GM12878 (cell line): ENCODE data around the gene SCTR. TPM values are rescaled to one million over a fixed set of nuclear protein-coding genes. Genes with fewer than 3 reads are reported as not detected.

Experiments
- ATAC-seq: fragments of 200-7000 bp; cut with Tn5 transposase; 3 replicates; pipeline ENCODE4 v1.9.1; 2020; ENCODE audit warnings: mild to moderate bottlenecking, moderate library complexity
- BruUV-seq: library from RNA; stranded (reverse); fragments of 400-500 nt; replicated peaks from 2 replicates; lab custom pipeline; 2021; lab: Mats Ljungman, UMichigan
- CTCF ChIA-PET: fragments of 300-600 bp; sonication (Branson Sonifier 250); formaldehyde crosslinking; extraction: SDS; loops from one replicate; lab custom pipeline; 2021; ENCODE audit warnings: inconsistent platforms; lab: Yijun Ruan, JAX
- POLR2A ChIA-PET: fragments of 350-600 bp; formaldehyde crosslinking; extraction: SDS; loops from one replicate; lab custom pipeline; 2021; ENCODE audit warnings: inconsistent platforms; lab: Charles Lee
- RAD21 ChIA-PET: fragments of 300-600 bp; sonication (Branson Sonifier 250); formaldehyde crosslinking; loops from one replicate; lab custom pipeline; 2023; ENCODE audit warnings: antibody characterized with exemption; ENCODE audit not compliant: unreplicated experiment; lab: Charles Lee
- SMC1A ChIA-PET: fragments of 300-600 bp; sonication (Branson Sonifier 250); formaldehyde crosslinking; loops from one replicate; lab custom pipeline; 2023; ENCODE audit not compliant: unreplicated experiment, uncharacterized antibody; lab: Charles Lee
- DNase-seq: peaks from one replicate; pipeline ENCODE4 v3.0.0-alpha.2; 2011; ENCODE audit warnings: low read depth, low spot score
- FAIRE-seq: peaks from 3 replicates; lab custom pipeline; 2011; peaks lifted over from hg19 to GRCh38; lab: Jason Lieb, UNC
- H2AFZ ChIP-seq: 2 replicates; pipeline ENCODE4 v1.6.0; 2011; ENCODE audit warnings: low read depth, low read length, control low read depth; ENCODE audit not compliant: control insufficient read depth
- H3K27ac ChIP-seq: 2 replicates; pipeline ENCODE4 v1.5.1; 2011; ENCODE audit warnings: control low read depth; ENCODE audit not compliant: control insufficient read depth, insufficient read depth
- H3K27me3 ChIP-seq, 2 experiments: replicated peaks in 1 of 2; 2 replicates each; pipeline versions ENCODE4 v1.6.0 to v1.6.1; 2011; ENCODE audit warnings: low read length in 1 of 2; ENCODE audit not compliant: control insufficient read depth in 2 of 2, insufficient read depth in 2 of 2
- H3K36me3 ChIP-seq, 2 experiments: 2 replicates each; pipeline ENCODE4 v1.5.1; 2011; ENCODE audit warnings: low read length in 1 of 2; ENCODE audit not compliant: control insufficient read depth in 2 of 2, insufficient read depth in 2 of 2
- H3K4me1 ChIP-seq: 2 replicates; pipeline ENCODE4 v1.6.1; 2011; ENCODE audit warnings: mild to moderate bottlenecking, low read length, moderate library complexity, mixed read lengths; ENCODE audit not compliant: control insufficient read depth, insufficient read depth
- H3K4me2 ChIP-seq: 2 replicates; pipeline ENCODE4 v1.6.0; 2011; ENCODE audit warnings: control low read depth; ENCODE audit not compliant: control insufficient read depth, insufficient read depth
- H3K4me3 ChIP-seq: fragments of 200-600 bp; sonication (generic); 2 replicates; pipeline ENCODE4 v1.5.1; 2016
- H3K79me2 ChIP-seq: 2 replicates; pipeline ENCODE4 v1.6.0; 2011; ENCODE audit warnings: low read length; ENCODE audit not compliant: control insufficient read depth, insufficient read depth
- H3K9ac ChIP-seq: 2 replicates; pipeline ENCODE4 v1.8.0; 2011; ENCODE audit warnings: low read length, control low read depth, mixed read lengths; ENCODE audit not compliant: control insufficient read depth, insufficient read depth
- H3K9me3 ChIP-seq: replicated peaks from 3 replicates; pipeline ENCODE4 v1.5.1; 2011; ENCODE audit warnings: mild to moderate bottlenecking, low read length; ENCODE audit not compliant: control insufficient read depth, insufficient read depth
- H4K20me1 ChIP-seq: 2 replicates; pipeline ENCODE4 v1.6.0; 2011; ENCODE audit not compliant: control insufficient read depth, insufficient read depth
- CREB1 ChIP-seq: IDR thresholded peaks from 2 replicates; pipeline ENCODE4 v1.6.1; 2012; ENCODE audit warnings: low read depth, mild to moderate bottlenecking, inconsistent platforms
- DPF2 ChIP-seq: fragments of 450-650 bp; IDR thresholded peaks from 2 replicates; pipeline ENCODE4 v1.6.1; 2017; ENCODE audit warnings: mild to moderate bottlenecking
- E2F4 ChIP-seq: IDR thresholded peaks from 2 replicates; pipeline ENCODE4 v1.6.1; 2012; ENCODE audit warnings: low read depth, low read length, improper control_type of control experiment
- EGR1 ChIP-seq, 2 experiments: IDR thresholded peaks; 1 replicate in 1 of 2; 2 replicates in 1 of 2; pipeline ENCODE4 v1.6.1; 2011 to 2012; ENCODE audit warnings: low read depth in 2 of 2, low read length in 2 of 2, borderline replicate concordance in 1 of 2, mild to moderate bottlenecking in 1 of 2, moderate library complexity in 1 of 2
- ESRRA ChIP-seq: IDR thresholded peaks from 2 replicates; pipeline ENCODE4 v1.6.1; 2012; ENCODE audit warnings: mild to moderate bottlenecking, low read length, improper control_type of control experiment
- JUND ChIP-seq: IDR thresholded peaks from 2 replicates; pipeline ENCODE4 v1.6.1; 2012; ENCODE audit warnings: low read depth, mild to moderate bottlenecking, low read length, improper control_type of control experiment, moderate library complexity
- KDM1A ChIP-seq: fragments of 200-600 bp; sonication (generic); IDR thresholded peaks from 2 replicates; pipeline ENCODE4 v1.6.1; 2016; ENCODE audit warnings: borderline replicate concordance
- MTA3 ChIP-seq: IDR thresholded peaks from 2 replicates; pipeline ENCODE4 v1.6.1; 2012; ENCODE audit warnings: low read length, inconsistent platforms, borderline replicate concordance
- PAX8 ChIP-seq: fragments of 450-650 bp; IDR thresholded peaks from 2 replicates; pipeline ENCODE4 v1.6.1; 2017; ENCODE audit warnings: mild to moderate bottlenecking, moderate library complexity
- SREBF2 ChIP-seq: IDR thresholded peaks from 2 replicates; pipeline ENCODE4 v1.6.1; 2012; ENCODE audit warnings: mild to moderate bottlenecking, low read length
- SRF ChIP-seq, 2 experiments: IDR thresholded peaks; 2 replicates each; pipeline ENCODE4 v1.6.1; 2011; ENCODE audit warnings: low read depth in 2 of 2, low read length in 2 of 2, mild to moderate bottlenecking in 1 of 2, moderate library complexity in 1 of 2
- TCF12 ChIP-seq: IDR thresholded peaks from 2 replicates; pipeline ENCODE4 v1.6.1; 2011; ENCODE audit warnings: low read depth, mild to moderate bottlenecking, low read length
- ZBED1 ChIP-seq: IDR thresholded peaks from 2 replicates; pipeline ENCODE4 v1.6.1; 2016; ENCODE audit warnings: borderline replicate concordance
- ZNF217 ChIP-seq: fragments of 450-650 bp; IDR thresholded peaks from 2 replicates; pipeline ENCODE4 v1.6.1; 2017; ENCODE audit warnings: antibody characterized with exemption, mild to moderate bottlenecking
- WGBS: methylation state at CpG from one replicate; pipeline ENCODE4 v1.1.6; 2016; ENCODE audit warnings: low lambda C conversion rate; ENCODE audit not compliant: insufficient replicate concordance, insufficient coverage; ENCODE audit errors: missing lambda C conversion rate; 5-methylcytosine and 5-hydroxymethylcytosine counted together
- in situ Hi-C: fragments of 300-500 bp; cut with MboI; formaldehyde crosslinking; loops from 9 replicates; pipeline ENCODE4 v1.14.3; 2018; ENCODE audit warnings: mixed read lengths
- intact Hi-C: fragments of 100-400 bp; cut with micrococcal nuclease; formaldehyde crosslinking; loops from one replicate; pipeline ENCODE4 v1.14.2; 2022; ENCODE audit not compliant: unreplicated experiment
- polyA plus RNA-seq, 11 experiments: library from polyadenylated mRNA; depleted of rRNA in 4 of 11; unstranded in 6 of 11; stranded (reverse) in 5 of 11; fragments of >200 nt; fragmentation: Nextera tagmentation in 4 of 11; fragmentation: Illumina TruSeq in 1 of 11; extraction: Ambion mirVana in 4 of 11; extraction: Trizol in 1 of 11; gene quantifications; 1 replicate in 1 of 11; 2 replicates in 10 of 11; pipeline versions ENCODE4 v1.2.1 to v1.2.3, GENCODE V29; 2011 to 2016; ENCODE audit warnings: inconsistent platforms in 2 of 11, missing spikeins in 2 of 11, low read depth in 1 of 11
- total RNA-seq, 4 experiments: library from RNA; depleted of rRNA in 3 of 4; stranded (reverse); fragments of >200 nt in 3 of 4; fragmentation: Illumina TruSeq in 1 of 4; extraction: Trizol in 1 of 4; gene quantifications; 2 replicates each; pipeline versions ENCODE4 v1.2.1 to v1.2.3, GENCODE V29; 2013 to 2021
- TF ChIP-seq, protein P1 (sequence below): fragments of 450-650 bp; IDR thresholded peaks from 2 replicates; pipeline ENCODE4 v1.6.1; 2017; ENCODE audit warnings: mild to moderate bottlenecking, moderate library complexity
- TF ChIP-seq, protein P2 (sequence below), 3 experiments: IDR thresholded peaks in 2 of 3; conservative IDR thresholded peaks in 1 of 3; 2 replicates each; pipeline ENCODE4 v1.5.1; 2011; ENCODE audit warnings: low read depth in 3 of 3, low read length in 3 of 3, mild to moderate bottlenecking in 3 of 3, control low read depth in 2 of 3, moderate library complexity in 2 of 3, inconsistent platforms in 1 of 3, mixed read lengths in 1 of 3; ENCODE audit not compliant: control insufficient read depth in 2 of 3, insufficient read depth in 1 of 3; ENCODE audit errors: extremely low read depth in 1 of 3

SCTR gene
- total and polyA plus RNA-seq, 10 of the 15 experiments (the other 5 are each of a cell fraction or from before 2014, with no cell fraction given), result 0.26 TPM; not detected in 9

DNA sequence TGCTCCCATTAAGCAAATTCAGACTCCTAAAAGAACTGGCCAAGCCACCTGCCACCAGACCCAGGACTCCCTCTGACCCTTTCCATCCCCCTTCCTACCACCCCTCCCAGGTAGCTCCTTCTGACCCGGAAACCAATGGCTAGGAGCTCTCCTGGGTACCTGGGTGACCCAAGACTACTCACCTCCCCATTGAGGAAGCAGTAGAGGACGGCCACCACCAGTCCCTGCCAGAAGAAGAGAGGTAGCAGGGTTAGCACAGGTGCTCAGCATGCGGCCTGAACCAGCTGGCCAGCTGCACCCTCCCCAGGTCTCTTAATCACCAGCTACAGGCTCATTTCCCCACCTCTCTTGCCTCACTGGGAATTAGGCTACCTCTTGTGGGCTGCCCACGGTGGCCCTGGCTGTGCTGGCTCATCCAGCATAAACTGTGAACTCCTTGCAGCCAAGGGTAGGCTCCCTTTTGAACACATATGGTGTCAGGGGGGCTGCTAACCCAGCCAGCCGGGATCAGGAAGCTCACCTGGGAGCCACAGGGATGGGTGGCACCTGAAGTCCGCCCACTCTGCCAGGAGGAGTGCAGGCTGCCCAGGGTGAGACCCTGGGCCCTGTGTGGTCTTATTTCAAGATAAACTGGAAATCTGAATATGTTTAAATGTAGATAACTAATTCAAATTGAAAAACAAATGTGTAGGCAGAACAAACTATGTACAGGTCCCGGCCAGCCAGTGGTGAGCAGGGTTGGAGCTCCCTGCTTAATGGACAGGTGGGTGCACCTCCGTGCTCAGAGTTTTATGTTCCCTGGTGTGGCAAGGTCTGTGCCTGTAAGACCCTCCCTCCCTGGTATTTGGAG lies 82.7 kb downstream of the SCTR start (continued):
- TF ChIP-seq EGR1 (IDR thresholded peaks at IDR 0.05; ENCODE audit: borderline replicate concordance in 1 of 2, low read depth in 2 of 2, low read length in 2 of 2) (no peak), JUND (no peak), ESRRA (no peak), MTA3 (no peak), ZBED1 (no peak), CREB1 (no peak)

GRCh38 chr2:119440873-119441272 lies 83.4 kb downstream of the SCTR start:
- ChIA-PET SMC1A (interaction anchor here (0.6 to 1.7 kb wide), 4 partner anchors 11 to 268 kb away, joined by 3 to 5 read pairs (median 4); no protein-coding TSS in a partner anchor), RAD21 (interaction anchor here (1.1 kb wide), 1 partner anchor 28 kb away, joined by 3 read pairs; no protein-coding TSS in a partner anchor), CTCF (interaction anchor here (1.2 kb wide), 2 partner anchors 31 to 36 kb away, joined by 3 to 6 read pairs; no protein-coding TSS in a partner anchor), POLR2A (no interaction called here)
- no peak overlapping the region for H3K9ac ChIP-seq
- FAIRE-seq (no peak), DNase-seq (no peak), ATAC-seq (peak; percentile 16; the same call in 1 of the 3 replicates)
- H4K20me1 ChIP-seq, result no peaks in the 10 kb centered on the region
- H3K4me1 ChIP-seq, result no peaks in the 10 kb centered on the region
- H3K4me3 ChIP-seq, result no peak overlapping the region
- H3K27ac ChIP-seq, result no peak overlapping the region
- H3K36me3 ChIP-seq, result no peaks in the 10 kb centered on the region; a peak in 1 of 4 replicates
- no TSS peak for BruUV-seq
- WGBS, result 26% methylated on average over 4 of the region's 4 CpGs
- no peak overlapping the region for H2AFZ ChIP-seq
- intact Hi-C loops (no loop called here), in situ Hi-C loops (no loop called here)
- H3K79me2 ChIP-seq, result no peaks in the 10 kb centered on the region
- H3K27me3 ChIP-seq, result no peaks in the 10 kb centered on the region
- H3K9me3 ChIP-seq, result no peaks in the 10 kb centered on the region
- H3K4me2 ChIP-seq, result no peak overlapping the region
- TF ChIP-seq E2F4 (no peak), KDM1A (no peak), ZNF217 (no peak), SRF (IDR thresholded peaks at IDR 0.05; ENCODE audit: low read depth in 2 of 2, low read length in 2 of 2) (no peak), TCF12 (no peak), SREBF2 (no peak), ESRRA (no peak), DPF2 (no peak), PAX8 (no peak)
- TF ChIP-seq, protein P1, sequence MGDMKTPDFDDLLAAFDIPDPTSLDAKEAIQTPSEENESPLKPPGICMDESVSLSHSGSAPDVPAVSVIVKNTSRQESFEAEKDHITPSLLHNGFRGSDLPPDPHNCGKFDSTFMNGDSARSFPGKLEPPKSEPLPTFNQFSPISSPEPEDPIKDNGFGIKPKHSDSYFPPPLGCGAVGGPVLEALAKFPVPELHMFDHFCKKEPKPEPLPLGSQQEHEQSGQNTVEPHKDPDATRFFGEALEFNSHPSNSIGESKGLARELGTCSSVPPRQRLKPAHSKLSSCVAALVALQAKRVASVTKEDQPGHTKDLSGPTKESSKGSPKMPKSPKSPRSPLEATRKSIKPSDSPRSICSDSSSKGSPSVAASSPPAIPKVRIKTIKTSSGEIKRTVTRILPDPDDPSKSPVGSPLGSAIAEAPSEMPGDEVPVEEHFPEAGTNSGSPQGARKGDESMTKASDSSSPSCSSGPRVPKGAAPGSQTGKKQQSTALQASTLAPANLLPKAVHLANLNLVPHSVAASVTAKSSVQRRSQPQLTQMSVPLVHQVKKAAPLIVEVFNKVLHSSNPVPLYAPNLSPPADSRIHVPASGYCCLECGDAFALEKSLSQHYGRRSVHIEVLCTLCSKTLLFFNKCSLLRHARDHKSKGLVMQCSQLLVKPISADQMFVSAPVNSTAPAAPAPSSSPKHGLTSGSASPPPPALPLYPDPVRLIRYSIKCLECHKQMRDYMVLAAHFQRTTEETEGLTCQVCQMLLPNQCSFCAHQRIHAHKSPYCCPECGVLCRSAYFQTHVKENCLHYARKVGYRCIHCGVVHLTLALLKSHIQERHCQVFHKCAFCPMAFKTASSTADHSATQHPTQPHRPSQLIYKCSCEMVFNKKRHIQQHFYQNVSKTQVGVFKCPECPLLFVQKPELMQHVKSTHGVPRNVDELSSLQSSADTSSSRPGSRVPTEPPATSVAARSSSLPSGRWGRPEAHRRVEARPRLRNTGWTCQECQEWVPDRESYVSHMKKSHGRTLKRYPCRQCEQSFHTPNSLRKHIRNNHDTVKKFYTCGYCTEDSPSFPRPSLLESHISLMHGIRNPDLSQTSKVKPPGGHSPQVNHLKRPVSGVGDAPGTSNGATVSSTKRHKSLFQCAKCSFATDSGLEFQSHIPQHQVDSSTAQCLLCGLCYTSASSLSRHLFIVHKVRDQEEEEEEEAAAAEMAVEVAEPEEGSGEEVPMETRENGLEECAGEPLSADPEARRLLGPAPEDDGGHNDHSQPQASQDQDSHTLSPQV, result no peak
- TF ChIP-seq, protein P2, sequence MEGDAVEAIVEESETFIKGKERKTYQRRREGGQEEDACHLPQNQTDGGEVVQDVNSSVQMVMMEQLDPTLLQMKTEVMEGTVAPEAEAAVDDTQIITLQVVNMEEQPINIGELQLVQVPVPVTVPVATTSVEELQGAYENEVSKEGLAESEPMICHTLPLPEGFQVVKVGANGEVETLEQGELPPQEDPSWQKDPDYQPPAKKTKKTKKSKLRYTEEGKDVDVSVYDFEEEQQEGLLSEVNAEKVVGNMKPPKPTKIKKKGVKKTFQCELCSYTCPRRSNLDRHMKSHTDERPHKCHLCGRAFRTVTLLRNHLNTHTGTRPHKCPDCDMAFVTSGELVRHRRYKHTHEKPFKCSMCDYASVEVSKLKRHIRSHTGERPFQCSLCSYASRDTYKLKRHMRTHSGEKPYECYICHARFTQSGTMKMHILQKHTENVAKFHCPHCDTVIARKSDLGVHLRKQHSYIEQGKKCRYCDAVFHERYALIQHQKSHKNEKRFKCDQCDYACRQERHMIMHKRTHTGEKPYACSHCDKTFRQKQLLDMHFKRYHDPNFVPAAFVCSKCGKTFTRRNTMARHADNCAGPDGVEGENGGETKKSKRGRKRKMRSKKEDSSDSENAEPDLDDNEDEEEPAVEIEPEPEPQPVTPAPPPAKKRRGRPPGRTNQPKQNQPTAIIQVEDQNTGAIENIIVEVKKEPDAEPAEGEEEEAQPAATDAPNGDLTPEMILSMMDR (IDR thresholded peaks at IDR 0.05 in 2 of 3, conservative IDR thresholded peaks at IDR 0.05 in 1 of 3; ENCODE audit: control insufficient read depth in 2 of 3, extremely low read depth in 1 of 3, insufficient read depth in 1 of 3, low read depth in 3 of 3, low read length in 3 of 3), result no peak
